GM18861 (cell line): Measurements from ENCODE around the gene NUDT6.
"Not testable (repeated sequence)": the region's sequence is repeated elsewhere in the genome, so short reads cannot be mapped to it uniquely, and the experiment has no call there.

ENCODE experiments used
- ATAC-seq: cut with Tn5 transposase; IDR thresholded peaks from one replicate; pipeline ENCODE4 v1.9.1; 2021; ENCODE audit not compliant: unreplicated experiment

Gene NUDT6

GRCh38 chr4:122921971-122922876, at the start of gene NUDT6:
Gene NUDT6 (minus strand): TSS chr4:122922597. CDS start chr4:122922572, 25 bp downstream.
- peak; percentile 56 for ATAC-seq

- ATAC-seq: no peak
Observed at GRCh38 chr4:122968227-122968812, 45.9 kb upstream of the NUDT6 start.

GRCh38 chr4:122967231-122967630, 44.8 kb upstream of the NUDT6 start:
- ATAC-seq: no peak

- no peak for ATAC-seq
Observed at GRCh38 chr4:122966201-122966600, 43.8 kb upstream of the NUDT6 start.

- ATAC-seq: no peak
Observed at GRCh38 chr4:122963216-122963615, 40.8 kb upstream of the NUDT6 start.

DNA sequence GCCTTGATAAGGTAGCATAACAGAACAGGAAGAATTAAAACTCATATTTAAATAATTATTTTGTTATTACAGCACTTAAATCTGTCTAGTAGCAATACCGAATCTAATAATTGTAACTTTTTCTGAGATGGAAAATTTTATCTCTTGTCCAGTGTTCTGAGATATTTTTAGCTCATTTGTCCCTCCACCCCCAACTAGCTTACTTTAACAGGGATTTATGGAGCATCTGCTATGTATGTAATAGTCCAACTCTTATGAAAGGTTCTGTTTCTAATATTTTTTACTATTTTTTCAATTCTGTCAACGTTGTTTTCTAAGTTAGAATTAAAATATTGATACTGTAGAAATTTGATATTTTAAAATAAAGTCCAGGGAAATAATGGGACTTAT, 38.2 kb upstream of the NUDT6 start:
- no peak for ATAC-seq

DNA sequence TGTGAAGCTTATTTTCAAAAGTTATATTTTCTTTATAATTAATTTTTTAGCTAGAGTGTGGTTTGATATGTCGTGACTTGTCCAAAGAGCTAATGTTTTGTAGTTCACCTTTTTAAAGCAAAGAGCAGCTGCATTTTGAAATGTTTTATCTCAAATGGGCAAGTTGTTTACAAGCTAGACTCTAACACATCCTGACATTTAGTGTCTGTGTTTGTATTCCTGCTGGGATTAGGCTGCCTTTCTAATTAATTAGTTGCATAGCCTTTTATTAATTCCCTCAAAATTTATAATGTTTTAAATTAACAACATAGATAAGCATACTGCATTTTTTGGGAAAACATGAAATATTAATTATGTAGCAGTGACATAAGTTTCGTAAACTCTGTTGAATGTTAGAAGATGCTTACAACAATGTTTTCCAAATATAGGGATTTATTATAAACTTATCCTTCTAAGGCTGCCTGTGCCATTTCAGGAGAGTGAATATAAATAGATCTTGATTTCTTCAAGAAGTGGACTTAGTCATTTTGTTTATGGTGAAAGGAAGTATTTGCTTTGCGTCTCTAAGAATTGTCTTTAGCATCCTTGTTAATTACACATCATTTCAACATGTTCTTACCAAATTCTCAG, 37.7 kb upstream of the NUDT6 start:
- ATAC-seq: no peak

DNA sequence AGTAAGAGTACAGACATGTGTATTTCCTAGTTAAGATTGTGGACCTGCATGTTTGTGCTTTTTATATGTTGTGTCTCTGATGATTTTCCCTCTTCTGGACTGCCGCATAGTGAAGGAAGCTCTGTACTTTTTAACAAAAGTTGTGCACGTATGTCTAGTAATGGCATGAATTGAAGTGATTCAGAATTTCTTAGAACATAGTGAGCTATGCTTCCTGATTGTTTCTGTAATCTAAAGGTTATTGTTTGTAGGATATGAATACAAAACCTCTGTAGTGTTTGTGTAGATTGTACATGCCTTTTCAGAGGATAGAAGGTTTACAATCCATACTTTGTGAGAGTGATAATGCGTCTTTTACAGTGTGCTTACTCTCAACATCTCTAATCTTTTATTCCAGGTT, 37.0 kb upstream of the NUDT6 start:
- ATAC-seq: no peak

DNA sequence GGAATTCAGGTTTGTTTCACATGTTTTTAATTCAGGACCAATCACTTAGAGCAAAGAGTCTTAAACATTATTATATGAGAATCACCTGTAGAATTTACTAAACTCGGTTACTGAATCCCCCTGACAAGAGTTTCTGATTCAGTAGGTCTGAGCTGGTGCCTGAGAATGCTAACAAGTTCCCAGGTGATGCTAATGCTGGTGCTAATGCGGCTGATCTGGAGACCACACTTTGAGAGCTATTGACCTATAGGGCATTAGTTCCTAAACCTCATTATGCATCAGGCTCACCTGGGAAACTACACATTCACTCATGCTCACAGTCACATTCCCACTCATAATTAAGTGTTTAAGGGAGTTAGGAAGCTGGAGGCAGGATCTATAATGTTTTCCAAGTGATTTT, 36.1 kb upstream of the NUDT6 start:
- ATAC-seq: no peak

- no peak for ATAC-seq
Observed at GRCh38 chr4:122953924-122954323, 31.5 kb upstream of the NUDT6 start.

DNA sequence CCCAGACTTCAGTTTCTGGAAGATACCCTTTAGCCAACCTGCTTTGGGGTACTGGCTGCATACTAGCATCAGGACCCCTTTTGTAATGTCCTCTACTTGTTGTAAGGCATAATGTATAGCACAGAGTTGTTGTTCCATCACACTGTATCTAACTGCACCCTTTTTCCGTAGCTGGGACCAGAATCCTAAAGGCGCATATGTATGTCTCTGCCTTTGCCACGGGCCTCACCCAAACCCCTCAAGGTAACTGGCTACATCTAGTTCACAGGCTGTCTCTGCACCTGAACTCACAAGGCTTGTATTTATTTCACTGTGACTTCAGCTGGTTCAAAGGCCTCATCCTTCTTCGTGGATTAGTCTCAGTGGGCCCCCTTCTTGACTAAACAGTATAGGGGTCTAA, 29.6 kb upstream of the NUDT6 start:
- ATAC-seq: no peak

DNA sequence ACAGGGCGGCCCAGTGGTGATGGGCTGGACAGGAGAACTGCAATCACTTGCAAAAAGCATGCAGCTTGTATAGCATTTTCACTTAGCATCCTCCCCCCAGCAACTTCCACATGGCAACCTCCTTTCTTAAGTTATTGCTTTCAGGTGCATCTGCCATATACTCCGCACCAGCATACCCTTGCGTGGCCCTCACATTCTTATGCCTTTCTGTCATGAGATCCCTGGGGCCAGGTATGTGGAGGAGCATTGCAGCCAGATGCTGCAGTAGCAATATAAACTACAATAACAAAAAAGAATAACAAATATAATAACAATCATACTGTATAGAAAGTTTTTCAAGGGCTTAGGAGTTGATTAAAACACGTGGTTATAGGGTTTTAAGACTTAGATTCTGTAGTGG, 26.3 kb upstream of the NUDT6 start:
- ATAC-seq: no peak

DNA sequence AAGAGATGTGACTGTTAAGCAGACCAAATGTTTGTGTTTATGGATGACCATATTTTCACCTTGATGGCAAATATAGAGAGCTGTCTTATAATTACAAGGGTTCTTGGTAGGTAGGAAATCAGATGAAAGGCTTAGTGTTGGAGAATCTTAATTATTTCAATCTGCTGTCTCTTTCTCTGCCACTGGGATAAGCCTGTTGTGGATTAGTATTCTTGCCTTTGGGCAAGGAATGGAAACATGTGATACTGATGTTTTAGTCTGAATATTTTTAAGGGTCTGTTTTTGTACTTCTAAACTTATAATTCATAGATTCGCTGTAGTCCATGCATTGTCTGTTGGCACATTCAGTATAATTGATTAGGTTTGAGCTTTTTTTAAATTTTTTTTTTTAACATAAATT, 23.7 kb upstream of the NUDT6 start:
- no peak for ATAC-seq

DNA sequence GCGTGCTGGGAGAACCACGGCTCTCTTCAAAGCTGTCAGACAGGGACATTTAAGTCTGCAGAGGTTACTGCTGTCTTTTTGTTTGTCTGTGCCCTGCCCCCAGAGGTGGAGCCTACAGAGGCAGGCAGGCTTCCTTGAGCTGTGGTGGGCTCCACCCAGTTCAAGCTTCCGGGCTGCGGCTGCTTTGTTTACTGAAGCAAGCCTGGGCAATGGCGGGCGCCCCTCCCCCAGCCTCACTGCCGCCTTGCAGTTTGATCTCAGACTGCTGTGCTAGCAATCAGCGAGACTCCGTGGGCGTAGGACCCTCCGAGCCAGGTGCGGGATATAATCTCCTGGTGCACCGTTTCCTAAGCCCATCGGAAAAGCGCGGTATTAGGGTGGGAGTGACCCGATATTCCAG, 22.7 kb upstream of the NUDT6 start:
- not testable (repeated sequence) for ATAC-seq

DNA sequence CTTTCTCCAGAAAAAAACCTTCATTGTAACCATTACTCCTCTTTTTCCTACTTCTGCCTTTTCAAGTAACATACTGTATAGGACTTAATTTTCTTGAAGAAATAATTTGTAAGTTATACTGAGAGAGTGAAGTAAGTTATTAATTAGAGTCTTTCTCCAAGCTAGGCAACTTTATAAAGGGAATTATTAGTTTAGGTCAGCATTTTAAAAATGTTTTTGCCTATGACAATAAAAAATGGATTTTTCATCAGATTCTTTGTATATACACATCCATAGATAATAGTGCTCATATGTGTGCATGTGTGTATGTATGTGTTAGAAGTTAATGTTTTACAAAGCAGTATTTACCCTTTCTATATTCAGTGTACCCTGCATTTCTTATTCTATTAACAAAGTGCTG, 10.4 kb upstream of the NUDT6 start:
- ATAC-seq: no peak

- ATAC-seq: no peak
Observed at GRCh38 chr4:122930862-122931261, 8.5 kb upstream of the NUDT6 start.

DNA sequence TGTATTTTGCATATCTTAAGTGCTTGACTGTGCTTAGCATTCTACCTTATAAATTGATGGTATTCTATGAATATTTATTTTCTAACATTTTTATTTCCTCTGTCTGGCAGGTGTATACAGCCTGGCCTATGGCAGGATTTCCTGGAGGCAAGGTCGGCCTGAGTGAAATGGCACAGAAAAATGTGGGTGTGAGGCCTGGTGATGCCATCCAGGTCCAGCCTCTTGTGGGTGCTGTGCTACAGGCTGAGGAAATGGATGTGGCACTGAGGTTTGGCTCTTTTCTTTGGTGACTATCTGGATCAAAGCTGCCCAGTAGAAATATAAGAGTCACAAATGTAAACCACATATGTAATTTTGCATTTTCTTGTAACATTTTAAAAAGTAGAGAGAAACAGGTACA, 6.5 kb upstream of the NUDT6 start:
- ATAC-seq: no peak

DNA sequence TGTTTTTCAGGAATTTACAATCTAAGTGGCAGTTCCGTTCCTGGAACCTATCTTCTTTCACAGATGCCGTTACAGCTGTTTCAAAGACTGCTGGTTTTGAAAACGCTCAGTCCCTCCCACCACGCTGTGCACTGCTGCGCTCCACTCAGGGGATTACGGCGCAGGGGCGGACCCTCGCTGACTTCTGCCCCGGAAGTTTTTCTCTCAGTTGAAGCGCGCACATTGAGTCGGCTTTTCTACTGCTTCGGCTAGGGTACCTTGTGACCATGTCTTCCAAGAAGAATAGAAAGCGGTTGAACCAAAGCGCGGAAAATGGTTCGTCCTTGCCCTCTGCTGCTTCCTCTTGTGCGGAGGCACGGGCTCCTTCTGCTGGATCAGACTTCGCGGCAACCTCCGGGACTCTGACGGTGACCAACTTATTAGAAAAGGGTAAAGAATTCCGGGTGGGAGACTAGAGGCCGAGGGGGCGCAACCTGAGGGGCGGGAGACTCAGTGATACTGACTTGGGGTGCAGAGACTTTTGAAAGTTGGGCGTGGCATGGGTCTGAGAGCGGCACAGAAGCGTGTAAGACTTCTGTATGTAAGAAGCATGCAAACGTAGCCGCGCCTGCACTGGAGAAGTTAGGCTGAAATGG, 597 bp upstream of the NUDT6 start:
- peak; percentile 94 for ATAC-seq

DNA sequence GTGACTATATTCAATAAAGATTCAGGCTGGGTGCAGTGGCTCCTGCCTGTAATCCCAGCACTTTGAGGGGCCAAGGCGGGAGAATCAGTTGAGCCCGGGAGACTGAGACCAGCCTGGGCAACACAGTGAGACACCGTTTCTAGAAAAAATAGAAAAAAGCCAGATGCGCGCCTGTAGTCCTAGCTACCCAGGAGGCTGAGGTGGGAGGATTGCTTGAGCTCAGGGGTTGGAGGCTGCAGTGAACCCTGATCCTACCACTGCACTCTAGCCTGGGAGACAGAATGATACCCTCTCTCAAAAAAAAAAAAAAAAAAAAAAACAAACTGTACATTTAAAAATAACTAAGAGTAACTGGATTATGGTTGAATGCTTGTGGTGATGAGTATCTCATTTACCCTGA, 1.1 kb downstream of the NUDT6 start:
- no peak for ATAC-seq

DNA sequence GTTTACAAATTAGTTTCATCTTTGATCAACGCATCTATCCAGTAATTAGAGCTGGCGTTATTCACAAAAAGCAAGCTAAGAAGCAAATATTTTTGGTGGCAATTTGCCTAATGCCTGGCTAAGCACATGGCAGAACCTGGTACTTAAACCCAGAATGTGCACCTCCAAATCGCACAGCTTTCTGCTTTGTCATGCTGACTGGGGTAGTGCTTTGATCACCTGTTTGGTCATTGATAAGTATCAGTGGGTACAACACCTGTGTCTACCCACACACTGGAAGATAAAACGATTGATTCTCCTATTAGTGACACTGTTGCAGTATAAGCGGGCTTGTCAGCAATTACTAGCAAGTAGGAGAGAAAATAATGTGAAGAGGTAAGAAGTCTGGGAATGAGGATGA, 1.9 kb downstream of the NUDT6 start:
- ATAC-seq: no peak

DNA sequence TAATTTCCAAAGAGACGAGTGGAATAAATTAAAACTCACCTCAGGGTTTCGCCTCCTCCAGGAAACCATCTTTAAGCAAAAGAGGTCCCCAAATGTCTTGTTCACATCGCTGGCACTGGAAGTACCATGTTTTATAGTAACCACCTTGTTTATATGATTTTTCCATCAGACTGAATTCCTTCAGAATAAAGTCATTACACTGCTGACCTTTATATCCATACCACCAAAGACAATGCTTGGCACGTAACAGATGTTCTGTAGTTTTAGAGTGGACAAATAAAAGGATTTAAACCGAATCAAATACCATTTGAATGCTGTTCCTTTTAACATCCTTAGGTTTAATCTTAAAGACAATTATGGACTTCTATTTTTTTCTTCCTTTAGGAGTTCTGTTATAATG, 4.7 kb downstream of the NUDT6 start:
- no peak for ATAC-seq

- ATAC-seq: no peak
Observed at GRCh38 chr4:122914938-122915337, 7.5 kb downstream of the NUDT6 start.
